Endothelial cell of umbilical vein (primary cell): ENCODE results near the gene GATA1. TPM values are rescaled to one million over a fixed set of nuclear protein-coding genes. Genes with fewer than 3 reads are reported as not detected.

Experiments used
- BruUV-seq: library from RNA; stranded (reverse); fragments of 400-500 nt; replicated peaks from 2 replicates; lab custom pipeline; 2021; lab: Mats Ljungman, UMichigan
- CTCF ChIA-PET: fragments of 300-600, 350-600 bp; sonication (Branson Sonifier 250); formaldehyde crosslinking; loops from one replicate; lab custom pipeline; 2021; ENCODE audit warnings: antibody characterized with exemption, inconsistent platforms; lab: Charles Lee
- POLR2A ChIA-PET: fragments of 300-600, 350-600 bp; sonication (Branson Sonifier 250); formaldehyde crosslinking; loops from one replicate; lab custom pipeline; 2021; ENCODE audit warnings: antibody characterized with exemption, inconsistent platforms; lab: Charles Lee
- DNase-seq: peaks from one replicate; pipeline ENCODE4 v3.0.0-alpha.2; 2011; ENCODE audit warnings: low read depth, low spot score
- FAIRE-seq: peaks from 2 replicates; lab custom pipeline; 2011; peaks lifted over from hg19 to GRCh38; lab: Jason Lieb, UNC
- H2AFZ ChIP-seq: 2 replicates; pipeline ENCODE4 v1.6.0; 2012; ENCODE audit warnings: low read depth, low read length, control low read depth, inconsistent platforms
- H3K27ac ChIP-seq: 2 replicates; pipeline ENCODE4 v1.5.1; 2011; ENCODE audit warnings: low read depth, mild to moderate bottlenecking, control low read depth, low read length, moderate library complexity; ENCODE audit not compliant: insufficient read depth
- H3K27me3 ChIP-seq, 2 experiments: 2 replicates each; pipeline versions ENCODE4 v1.6.0 to v1.6.1; 2011; ENCODE audit warnings: low read length in 2 of 2, mixed read lengths in 1 of 2; ENCODE audit not compliant: control insufficient read depth in 2 of 2, insufficient read depth in 2 of 2
- H3K36me3 ChIP-seq, 2 experiments: 2 replicates in 1 of 2; 3 replicates in 1 of 2; pipeline ENCODE4 v1.5.1; 2011; ENCODE audit warnings: low read length in 2 of 2, mild to moderate bottlenecking in 1 of 2, moderate library complexity in 1 of 2; ENCODE audit not compliant: control insufficient read depth in 2 of 2, insufficient read depth in 2 of 2; ENCODE audit errors: extremely low read depth in 1 of 2
- H3K4me1 ChIP-seq: 3 replicates; pipeline ENCODE4 v1.5.1; 2011; ENCODE audit warnings: mild to moderate bottlenecking, low read length; ENCODE audit not compliant: control insufficient read depth, insufficient read depth; ENCODE audit errors: extremely low read depth
- H3K4me2 ChIP-seq: 2 replicates; pipeline ENCODE4 v1.6.1; 2011; ENCODE audit warnings: low read length, control low read depth, mixed read lengths; ENCODE audit not compliant: insufficient read depth
- H3K4me3 ChIP-seq, 3 experiments: fragments of 200-600 bp in 1 of 3; sonication (generic), shearing (Covaris generic) in 1 of 3; replicated peaks in 1 of 3; 2 replicates each; pipeline ENCODE4 v1.5.1; 2011 to 2016; ENCODE audit warnings: control low read depth in 3 of 3, low read length in 3 of 3, mild to moderate bottlenecking in 2 of 3, inconsistent platforms in 1 of 3, low read depth in 1 of 3, moderate library complexity in 1 of 3; ENCODE audit not compliant: insufficient read depth in 1 of 3
- H3K79me2 ChIP-seq: 2 replicates; pipeline ENCODE4 v1.6.0; 2012; ENCODE audit warnings: low read length, inconsistent platforms; ENCODE audit not compliant: control insufficient read depth, insufficient read depth
- H3K9ac ChIP-seq: replicated peaks from 2 replicates; pipeline ENCODE3; 2011; ENCODE audit warnings: low read length, control low read depth; ENCODE audit not compliant: insufficient read depth; ENCODE audit errors: extremely low read depth
- H3K9me1 ChIP-seq: replicated peaks from 3 replicates; pipeline ENCODE4 v1.6.0; 2011; ENCODE audit warnings: mild to moderate bottlenecking, low read length; ENCODE audit not compliant: control insufficient read depth, insufficient read depth; ENCODE audit errors: extremely low read depth
- H3K9me3 ChIP-seq: replicated peaks from 2 replicates; pipeline ENCODE4 v1.5.1; 2012; ENCODE audit warnings: low read length, inconsistent platforms; ENCODE audit not compliant: control insufficient read depth, insufficient read depth
- H4K20me1 ChIP-seq: replicated peaks from 2 replicates; pipeline ENCODE3; 2011; ENCODE audit warnings: mild to moderate bottlenecking, low read length; ENCODE audit not compliant: control insufficient read depth, insufficient read depth; ENCODE audit errors: extremely low read depth
- EZH2 ChIP-seq: IDR thresholded peaks from 2 replicates; pipeline ENCODE4 v1.6.1; 2012; ENCODE audit warnings: borderline replicate concordance, low read depth, mild to moderate bottlenecking, moderate library complexity, low read length, inconsistent platforms; ENCODE audit not compliant: severe bottlenecking
- FOS ChIP-seq: IDR thresholded peaks from 2 replicates; pipeline ENCODE4 v1.6.1; 2011; ENCODE audit warnings: mild to moderate bottlenecking, low read length, moderate library complexity, borderline replicate concordance; ENCODE audit not compliant: insufficient read depth
- GATA2 ChIP-seq: IDR thresholded peaks from 2 replicates; pipeline ENCODE4 v1.7.0; 2011; ENCODE audit warnings: low read depth, mild to moderate bottlenecking, moderate library complexity, mixed read lengths, low read length; ENCODE audit not compliant: insufficient read length, insufficient read depth
- JUN ChIP-seq: IDR thresholded peaks from 2 replicates; pipeline ENCODE4 v1.6.1; 2011; ENCODE audit warnings: borderline replicate concordance, low read depth; ENCODE audit not compliant: insufficient read length, insufficient read depth
- MAX ChIP-seq: IDR thresholded peaks from 2 replicates; pipeline ENCODE4 v1.6.1; 2011; ENCODE audit not compliant: insufficient read depth, insufficient read length
- MYC ChIP-seq: IDR thresholded peaks from one replicate; pipeline ENCODE4 v1.6.1; 2011; ENCODE audit warnings: mild to moderate bottlenecking, low read depth, low read length
- POLR2A ChIP-seq: IDR thresholded peaks from 2 replicates; pipeline ENCODE4 v1.6.1; 2012; ENCODE audit warnings: low read depth, mild to moderate bottlenecking, control low read depth, low read length
- POLR2AphosphoS5 ChIP-seq: IDR thresholded peaks from 2 replicates; pipeline ENCODE4 v1.6.1; 2012; ENCODE audit warnings: low read depth, mild to moderate bottlenecking, control low read depth, low read length, moderate library complexity; ENCODE audit not compliant: insufficient read depth
- dilution Hi-C: fragments of 300-500 bp; cut with MboI; formaldehyde crosslinking; loops from one replicate; pipeline ENCODE4 v1.15.0; 2019; ENCODE audit warnings: low sequenced_read_pairs; ENCODE audit not compliant: extremely low pct_ligation_motif_present
- intact Hi-C: fragments of 100-400 bp; cut with micrococcal nuclease; formaldehyde crosslinking; loops from one replicate; pipeline ENCODE4 v1.10.0; 2022
- polyA plus RNA-seq, 4 experiments: library from polyadenylated mRNA; depleted of rRNA in 3 of 4; stranded (reverse) in 3 of 4; unstranded in 1 of 4; fragments of >200 nt; gene quantifications; 2 replicates each; pipeline versions ENCODE4 v1.2.1 to v1.2.3, GENCODE V29; 2011 to 2012; ENCODE audit warnings: missing spikeins in 1 of 4
- total RNA-seq: library from RNA; stranded (reverse); gene quantifications from 2 replicates; pipeline ENCODE4 v1.2.3, GENCODE V29; 2021
- TF ChIP-seq, protein P1 (sequence below), 2 donors: IDR thresholded peaks; 1 replicate in 1 of 2; 2 replicates in 1 of 2; pipeline ENCODE4 v1.5.1; 2011; ENCODE audit warnings: low read length in 2 of 2, mild to moderate bottlenecking in 2 of 2, moderate library complexity in 2 of 2, control low read depth in 1 of 2, inconsistent platforms in 1 of 2, low read depth in 1 of 2; ENCODE audit not compliant: insufficient read depth in 1 of 2; ENCODE audit errors: extremely low read depth in 1 of 2

GATA1 gene
- total and polyA plus RNA-seq, 2 donors (not counting 3 experiments of a cell fraction or from before 2014, with no cell fraction given) = not detected

DNA sequence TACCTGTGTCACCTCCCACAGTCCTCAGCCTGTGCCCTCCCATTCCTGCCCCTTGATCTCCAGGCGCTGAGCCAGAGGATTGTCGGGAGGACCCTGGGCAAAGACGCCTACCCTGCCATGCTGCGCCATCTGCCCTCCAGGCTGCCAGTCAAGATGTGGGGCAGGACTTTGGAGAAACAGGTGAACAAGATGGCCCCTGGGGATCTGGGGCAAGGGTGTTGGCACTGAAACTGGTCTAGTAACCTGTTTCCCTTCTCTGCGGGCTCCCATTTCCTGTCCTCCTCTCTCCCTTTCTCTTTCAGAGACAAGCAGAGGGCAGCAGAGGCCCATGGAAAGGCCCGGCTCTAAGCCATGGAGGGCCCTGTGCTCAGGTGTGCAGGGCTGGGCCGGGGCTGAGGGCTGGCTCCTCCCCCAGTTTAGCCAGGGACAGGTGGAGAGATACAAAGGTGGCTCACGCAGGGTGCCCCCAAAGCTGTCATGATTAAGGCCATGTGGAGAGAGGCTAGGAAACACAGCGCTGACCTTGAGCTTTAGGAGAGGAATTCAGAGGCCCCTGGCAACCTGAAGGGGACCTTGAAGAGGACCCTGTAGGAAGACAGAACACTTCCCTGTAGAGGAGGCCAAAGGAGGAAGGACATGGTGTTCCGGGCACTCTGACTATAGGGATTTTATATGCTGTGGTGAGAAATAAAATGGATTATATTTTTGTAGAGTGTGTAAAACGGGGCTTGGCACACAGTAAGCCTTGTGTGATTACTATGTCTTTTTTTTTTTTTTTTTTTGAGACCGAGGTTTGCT, 24.5 kb upstream of the GATA1 start, which contains the start of gene GLOD5:
TSS of gene GLOD5 (plus strand) at position 74 of the 798 bp plus-strand sequence. CDS start at position 118, 44 bp downstream.
- no TSS peak for BruUV-seq
- no peaks in the 10 kb centered on the region for H3K79me2 ChIP-seq
- H3K27ac ChIP-seq = no peak within 1 kb of the TSS
- no peaks in the 10 kb centered on the region for H3K4me1 ChIP-seq
- dilution Hi-C loops = no loop called here
- no peak within 1 kb of the TSS for H2AFZ ChIP-seq
- H3K9me3 ChIP-seq = no peaks in the 10 kb centered on the region
- no peak within 1 kb of the TSS for H3K4me2 ChIP-seq
- intact Hi-C loops = no loop called here
- DNase-seq (no peak), FAIRE-seq (no peak)
- H3K36me3 ChIP-seq = no peaks in the 10 kb centered on the region
- CTCF ChIA-PET = no interaction called here
- no peak within 1 kb of the TSS for H3K9ac ChIP-seq
- no peaks in the 10 kb centered on the region for H4K20me1 ChIP-seq
- no peak for TF ChIP-seq MAX
- no peak for TF ChIP-seq POLR2AphosphoS5
- TF ChIP-seq FOS = no peak
- no peak for TF ChIP-seq EZH2
- no peak for TF ChIP-seq JUN
- TF ChIP-seq, protein P1, sequence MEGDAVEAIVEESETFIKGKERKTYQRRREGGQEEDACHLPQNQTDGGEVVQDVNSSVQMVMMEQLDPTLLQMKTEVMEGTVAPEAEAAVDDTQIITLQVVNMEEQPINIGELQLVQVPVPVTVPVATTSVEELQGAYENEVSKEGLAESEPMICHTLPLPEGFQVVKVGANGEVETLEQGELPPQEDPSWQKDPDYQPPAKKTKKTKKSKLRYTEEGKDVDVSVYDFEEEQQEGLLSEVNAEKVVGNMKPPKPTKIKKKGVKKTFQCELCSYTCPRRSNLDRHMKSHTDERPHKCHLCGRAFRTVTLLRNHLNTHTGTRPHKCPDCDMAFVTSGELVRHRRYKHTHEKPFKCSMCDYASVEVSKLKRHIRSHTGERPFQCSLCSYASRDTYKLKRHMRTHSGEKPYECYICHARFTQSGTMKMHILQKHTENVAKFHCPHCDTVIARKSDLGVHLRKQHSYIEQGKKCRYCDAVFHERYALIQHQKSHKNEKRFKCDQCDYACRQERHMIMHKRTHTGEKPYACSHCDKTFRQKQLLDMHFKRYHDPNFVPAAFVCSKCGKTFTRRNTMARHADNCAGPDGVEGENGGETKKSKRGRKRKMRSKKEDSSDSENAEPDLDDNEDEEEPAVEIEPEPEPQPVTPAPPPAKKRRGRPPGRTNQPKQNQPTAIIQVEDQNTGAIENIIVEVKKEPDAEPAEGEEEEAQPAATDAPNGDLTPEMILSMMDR (IDR thresholded peaks at IDR 0.05; ENCODE audit: extremely low read depth in 1 of 2, insufficient read depth in 1 of 2, low read depth in 1 of 2, low read length in 2 of 2) = no peak
- TF ChIP-seq GATA2 = no peak
- no peak for TF ChIP-seq POLR2A
- TF ChIP-seq MYC = no peak
- no peaks in the 10 kb centered on the region for H3K9me1 ChIP-seq
- no peak within 1 kb of the TSS for H3K4me3 ChIP-seq
- no peaks in the 10 kb centered on the region for H3K27me3 ChIP-seq
- POLR2A ChIA-PET = no interaction called here
